H1 (cell line): ENCODE results near the gene APOA4.

Experiments
- BRCA1 ChIP-seq: IDR thresholded peaks from 2 replicates; pipeline ENCODE4 v1.6.1; 2012; ENCODE audit warnings: low read depth, low read length, improper control_type of control experiment
- CREB1 ChIP-seq: IDR thresholded peaks from 2 replicates; pipeline ENCODE4 v1.6.1; 2012; ENCODE audit warnings: inconsistent platforms
- EP300 ChIP-seq, 2 experiments: IDR thresholded peaks; 1 replicate in 1 of 2; 2 replicates in 1 of 2; pipeline ENCODE4 v1.6.1; 2011 to 2012; ENCODE audit warnings: low read depth in 2 of 2, low read length in 2 of 2, mild to moderate bottlenecking in 2 of 2, borderline replicate concordance in 1 of 2, inconsistent platforms in 1 of 2, moderate library complexity in 1 of 2
- GTF2F1 ChIP-seq: IDR thresholded peaks from 2 replicates; pipeline ENCODE4 v1.6.1; 2012; ENCODE audit warnings: low read depth, low read length, improper control_type of control experiment, borderline replicate concordance
- POLR2AphosphoS5 ChIP-seq: IDR thresholded peaks from 2 replicates; pipeline ENCODE4 v1.6.1; 2011; ENCODE audit warnings: low read depth, low read length
- RFX5 ChIP-seq: IDR thresholded peaks from 2 replicates; pipeline ENCODE4 v1.6.1; 2011; ENCODE audit warnings: low read depth, low read length, improper control_type of control experiment, borderline replicate concordance
- TF ChIP-seq, protein P1 (sequence below), 3 experiments: IDR thresholded peaks; 1 replicate in 2 of 3; 2 replicates in 1 of 3; pipeline versions ENCODE4 v1.5.1 to v1.6.1; 2011; ENCODE audit warnings: low read length in 3 of 3, mild to moderate bottlenecking in 3 of 3, inconsistent platforms in 2 of 3, low read depth in 1 of 3, moderate library complexity in 1 of 3; ENCODE audit not compliant: insufficient read depth in 1 of 3; ENCODE audit errors: control extremely low read depth in 1 of 3
- TF ChIP-seq, protein P2 (sequence below): IDR thresholded peaks from 2 replicates; pipeline ENCODE4 v1.6.1; 2012; ENCODE audit warnings: inconsistent platforms

DNA sequence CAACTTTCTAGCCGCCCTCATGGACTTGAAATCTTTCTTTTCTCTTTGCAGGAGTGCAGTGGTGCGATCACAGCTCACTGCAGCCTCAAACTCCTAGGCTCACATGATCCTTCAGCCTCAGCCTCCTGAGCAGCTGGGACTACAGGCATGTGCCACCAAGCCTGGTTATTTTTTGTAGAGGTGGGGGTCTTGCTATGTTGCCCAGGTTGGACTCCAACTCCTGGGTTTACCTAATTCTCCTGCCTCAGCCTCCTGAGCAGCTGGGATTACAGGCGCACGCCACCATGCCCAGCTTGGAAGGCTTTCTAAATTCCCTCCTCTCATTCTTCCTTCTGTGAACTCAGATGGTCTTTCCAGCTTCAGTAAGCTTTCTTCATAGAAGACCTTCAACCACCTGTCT lies 19.0 kb upstream of the APOA4 start:
- TF ChIP-seq BRCA1 = no peak
- no peak for TF ChIP-seq CREB1
- TF ChIP-seq RFX5 = no peak
- TF ChIP-seq GTF2F1 = no peak
- TF ChIP-seq, protein P1, sequence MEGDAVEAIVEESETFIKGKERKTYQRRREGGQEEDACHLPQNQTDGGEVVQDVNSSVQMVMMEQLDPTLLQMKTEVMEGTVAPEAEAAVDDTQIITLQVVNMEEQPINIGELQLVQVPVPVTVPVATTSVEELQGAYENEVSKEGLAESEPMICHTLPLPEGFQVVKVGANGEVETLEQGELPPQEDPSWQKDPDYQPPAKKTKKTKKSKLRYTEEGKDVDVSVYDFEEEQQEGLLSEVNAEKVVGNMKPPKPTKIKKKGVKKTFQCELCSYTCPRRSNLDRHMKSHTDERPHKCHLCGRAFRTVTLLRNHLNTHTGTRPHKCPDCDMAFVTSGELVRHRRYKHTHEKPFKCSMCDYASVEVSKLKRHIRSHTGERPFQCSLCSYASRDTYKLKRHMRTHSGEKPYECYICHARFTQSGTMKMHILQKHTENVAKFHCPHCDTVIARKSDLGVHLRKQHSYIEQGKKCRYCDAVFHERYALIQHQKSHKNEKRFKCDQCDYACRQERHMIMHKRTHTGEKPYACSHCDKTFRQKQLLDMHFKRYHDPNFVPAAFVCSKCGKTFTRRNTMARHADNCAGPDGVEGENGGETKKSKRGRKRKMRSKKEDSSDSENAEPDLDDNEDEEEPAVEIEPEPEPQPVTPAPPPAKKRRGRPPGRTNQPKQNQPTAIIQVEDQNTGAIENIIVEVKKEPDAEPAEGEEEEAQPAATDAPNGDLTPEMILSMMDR (IDR thresholded peaks at IDR 0.05; ENCODE audit: control extremely low read depth in 1 of 3, insufficient read depth in 1 of 3, low read depth in 1 of 3, low read length in 3 of 3) = no peak
- no peak for TF ChIP-seq POLR2AphosphoS5
- TF ChIP-seq EP300 (IDR thresholded peaks at IDR 0.05; ENCODE audit: borderline replicate concordance in 1 of 2, low read depth in 2 of 2, low read length in 2 of 2) = no peak
- TF ChIP-seq, protein P2, sequence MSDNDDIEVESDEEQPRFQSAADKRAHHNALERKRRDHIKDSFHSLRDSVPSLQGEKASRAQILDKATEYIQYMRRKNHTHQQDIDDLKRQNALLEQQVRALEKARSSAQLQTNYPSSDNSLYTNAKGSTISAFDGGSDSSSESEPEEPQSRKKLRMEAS = no peak
